Measurements from ENCODE around the gene IDE. TPM values are rescaled to one million over a fixed set of nuclear protein-coding genes. Genes with fewer than 3 reads are reported as not detected.
"Not testable (repeated sequence)": the region's sequence is repeated elsewhere in the genome, so short reads cannot be mapped to it uniquely, and the experiment has no call there.

IDE gene
- total RNA-seq, 2 experiments from 2014 or later, result 15.2 to 17.8 TPM

DNA sequence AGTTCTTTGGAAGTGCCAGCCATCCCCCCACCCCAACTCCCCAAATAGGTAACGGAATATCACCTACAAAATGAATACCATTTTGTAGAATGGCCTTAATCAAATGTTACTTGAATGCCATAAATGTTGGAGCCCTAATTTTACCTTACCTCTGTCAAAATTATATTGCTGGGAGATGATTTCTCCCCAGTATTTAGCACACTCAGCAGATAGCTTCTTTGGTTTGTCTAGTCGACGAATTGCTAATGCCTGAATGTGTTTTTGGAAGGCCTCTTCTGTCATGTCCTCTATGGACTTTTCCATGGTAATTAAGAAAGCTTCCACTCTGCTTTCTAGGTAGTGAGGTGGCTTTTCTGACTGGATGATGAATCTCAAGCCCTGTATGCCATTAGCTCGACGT is 110.3 kb downstream of the IDE start:
- ChIA-PET CTCF (interaction anchor here (1.2 kb wide), 1 partner anchor 11 kb away, joined by 3 read pairs; no protein-coding TSS in a partner anchor), POLR2A (no interaction called here)
- no peaks in the 10 kb centered on the region for H3K4me1 Mint-ChIP-seq (ENCODE audit: low read depth)
- no peaks in the 10 kb centered on the region for H3K9me3 Mint-ChIP-seq
- no peak for ATAC-seq (ENCODE audit: poor library complexity)
- H3K4me1 ChIP-seq (ENCODE audit: insufficient read depth, low read length), result no peaks in the 10 kb centered on the region
- H3K4me3 Mint-ChIP-seq, result no peak overlapping the region
- no peak for DNase-seq
- intact Hi-C loops (cut with DNase I, micrococcal nuclease), result no loop called here
- H3K9me3 ChIP-seq (ENCODE audit: control insufficient read depth in 1 of 2, insufficient read depth in 1 of 2, low read length in 2 of 2), result no peaks in the 10 kb centered on the region
- TF ChIP-seq, protein P1, sequence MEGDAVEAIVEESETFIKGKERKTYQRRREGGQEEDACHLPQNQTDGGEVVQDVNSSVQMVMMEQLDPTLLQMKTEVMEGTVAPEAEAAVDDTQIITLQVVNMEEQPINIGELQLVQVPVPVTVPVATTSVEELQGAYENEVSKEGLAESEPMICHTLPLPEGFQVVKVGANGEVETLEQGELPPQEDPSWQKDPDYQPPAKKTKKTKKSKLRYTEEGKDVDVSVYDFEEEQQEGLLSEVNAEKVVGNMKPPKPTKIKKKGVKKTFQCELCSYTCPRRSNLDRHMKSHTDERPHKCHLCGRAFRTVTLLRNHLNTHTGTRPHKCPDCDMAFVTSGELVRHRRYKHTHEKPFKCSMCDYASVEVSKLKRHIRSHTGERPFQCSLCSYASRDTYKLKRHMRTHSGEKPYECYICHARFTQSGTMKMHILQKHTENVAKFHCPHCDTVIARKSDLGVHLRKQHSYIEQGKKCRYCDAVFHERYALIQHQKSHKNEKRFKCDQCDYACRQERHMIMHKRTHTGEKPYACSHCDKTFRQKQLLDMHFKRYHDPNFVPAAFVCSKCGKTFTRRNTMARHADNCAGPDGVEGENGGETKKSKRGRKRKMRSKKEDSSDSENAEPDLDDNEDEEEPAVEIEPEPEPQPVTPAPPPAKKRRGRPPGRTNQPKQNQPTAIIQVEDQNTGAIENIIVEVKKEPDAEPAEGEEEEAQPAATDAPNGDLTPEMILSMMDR (IDR thresholded peaks at IDR 0.05), result no peak
- H3K36me3 ChIP-seq (ENCODE audit: insufficient read depth, low read length), result peaks cover 66% of the 10 kb centered on the region
- no peaks in the 10 kb centered on the region for H3K27me3 Mint-ChIP-seq
- no peak overlapping the region for H3K27ac Mint-ChIP-seq
- no peaks in the 10 kb centered on the region for H3K27me3 ChIP-seq (ENCODE audit: control insufficient read depth in 1 of 2, insufficient read depth in 2 of 2, low read length in 2 of 2)
- H3K4me3 ChIP-seq (ENCODE audit: low read length), result no peak overlapping the region
- H3K27ac ChIP-seq (ENCODE audit: low read depth in 1 of 2, low read length in 2 of 2), result no peak overlapping the region
- peaks cover 77% of the 10 kb centered on the region for H3K36me3 Mint-ChIP-seq (ENCODE audit: low read depth)

DNA sequence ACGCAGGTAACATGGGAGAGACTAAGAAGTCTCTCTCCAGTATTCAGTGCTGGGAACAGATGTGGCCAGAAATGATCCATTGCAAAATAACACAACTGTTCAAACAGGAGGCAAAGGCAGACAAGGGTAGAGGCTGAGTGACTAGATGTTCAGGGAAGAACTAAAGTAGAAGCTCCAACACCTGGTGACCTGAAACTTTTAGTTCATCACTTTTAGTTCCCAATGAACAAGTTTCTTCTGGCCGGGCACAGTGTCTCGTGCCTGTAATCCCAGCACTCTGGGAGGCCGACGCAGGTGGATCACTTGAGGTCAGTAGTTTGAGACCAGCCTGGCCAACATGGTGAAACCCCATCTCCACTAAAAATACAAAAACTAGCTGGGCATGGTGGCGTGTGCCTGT is 118.9 kb downstream of the IDE start:
- H3K9me3 Mint-ChIP-seq; H3K4me3 ChIP-seq (ENCODE audit: low read length); CTCF ChIA-PET; H3K4me1 ChIP-seq (ENCODE audit: insufficient read depth, low read length); intact Hi-C loops (cut with DNase I, micrococcal nuclease); H3K27me3 ChIP-seq (ENCODE audit: control insufficient read depth in 1 of 2, insufficient read depth in 2 of 2, low read length in 2 of 2); ATAC-seq (ENCODE audit: poor library complexity); H3K27ac Mint-ChIP-seq; H3K4me1 Mint-ChIP-seq (ENCODE audit: low read depth); POLR2A ChIA-PET; H3K27me3 Mint-ChIP-seq; DNase-seq; H3K4me3 Mint-ChIP-seq; H3K9me3 ChIP-seq (ENCODE audit: control insufficient read depth in 1 of 2, insufficient read depth in 1 of 2, low read length in 2 of 2); H3K27ac ChIP-seq (ENCODE audit: low read depth in 1 of 2, low read length in 2 of 2): not testable (repeated sequence)
- H3K36me3 ChIP-seq (ENCODE audit: insufficient read depth, low read length), result peaks cover 42% of the 10 kb centered on the region
- peaks cover 73% of the 10 kb centered on the region for H3K36me3 Mint-ChIP-seq (ENCODE audit: low read depth)

DNA sequence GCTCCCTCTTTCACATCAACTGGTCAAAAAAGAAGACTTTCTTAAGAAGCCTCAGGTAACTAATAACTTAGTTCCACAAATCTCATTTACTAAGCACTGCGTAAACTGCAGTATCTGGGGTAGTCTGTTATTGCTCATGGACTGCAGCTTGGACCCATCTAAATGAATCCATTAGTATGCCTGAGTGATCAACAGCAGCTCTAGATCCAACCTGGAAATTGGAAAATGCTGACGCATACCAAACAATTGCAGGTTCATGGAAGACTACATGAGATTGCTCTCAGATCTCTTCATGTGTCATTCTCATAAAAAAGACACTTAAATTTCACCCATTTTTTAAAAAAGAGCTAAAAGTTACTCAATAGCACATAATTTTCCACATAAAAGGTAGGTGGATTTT is 121.6 kb downstream of the IDE start:
- no peak for ATAC-seq (ENCODE audit: poor library complexity)
- H3K9me3 ChIP-seq (ENCODE audit: control insufficient read depth in 1 of 2, insufficient read depth in 1 of 2, low read length in 2 of 2), result no peaks in the 10 kb centered on the region
- no peaks in the 10 kb centered on the region for H3K27me3 Mint-ChIP-seq
- no peaks in the 10 kb centered on the region for H3K4me1 ChIP-seq (ENCODE audit: insufficient read depth, low read length)
- no peak overlapping the region for H3K27ac Mint-ChIP-seq
- H3K27me3 ChIP-seq (ENCODE audit: control insufficient read depth in 1 of 2, insufficient read depth in 2 of 2, low read length in 2 of 2), result no peaks in the 10 kb centered on the region
- H3K4me1 Mint-ChIP-seq (ENCODE audit: low read depth), result no peaks in the 10 kb centered on the region
- H3K4me3 Mint-ChIP-seq, result no peak overlapping the region
- H3K27ac ChIP-seq (ENCODE audit: low read depth in 1 of 2, low read length in 2 of 2), result no peak overlapping the region
- TF ChIP-seq, protein P1 (IDR thresholded peaks at IDR 0.05), result no peak
- H3K36me3 ChIP-seq (ENCODE audit: insufficient read depth, low read length), result peaks cover 41% of the 10 kb centered on the region
- no peak for DNase-seq
- H3K36me3 Mint-ChIP-seq (ENCODE audit: low read depth), result peaks cover 68% of the 10 kb centered on the region
- no peak overlapping the region for H3K4me3 ChIP-seq (ENCODE audit: low read length)
- no peaks in the 10 kb centered on the region for H3K9me3 Mint-ChIP-seq
- POLR2A ChIA-PET, result no interaction called here
- intact Hi-C loops (cut with DNase I, micrococcal nuclease), result no loop called here
- CTCF ChIA-PET, result interaction anchor here (1.3 kb wide), 1 partner anchor 12 kb away, joined by 3 read pairs; no protein-coding TSS in a partner anchor

DNA sequence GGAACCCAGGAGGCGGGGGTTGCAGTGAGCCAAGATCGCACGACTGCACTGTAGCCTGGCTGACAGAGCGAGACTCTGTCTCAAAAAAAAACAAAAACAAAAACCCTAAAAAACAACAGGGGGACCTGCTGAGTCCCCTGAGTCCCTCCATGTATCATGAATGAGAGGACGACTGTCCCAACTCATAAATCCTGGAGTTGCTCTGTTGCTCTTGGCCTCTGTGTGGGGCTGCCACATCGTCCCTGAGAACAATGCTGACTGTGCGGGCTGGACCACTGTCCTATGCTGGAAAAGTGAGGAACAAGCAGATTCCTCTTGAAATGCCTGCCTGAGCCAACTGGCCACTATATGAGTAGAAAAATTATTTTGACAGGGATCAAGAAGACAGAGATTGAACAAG is 122.5 kb downstream of the IDE start:
- Mint-ChIP-seq H3K27me3 (no peaks in the 10 kb centered on the region), H3K27ac (no peak overlapping the region), H3K36me3 (ENCODE audit: low read depth) (peaks cover 62% of the 10 kb centered on the region), H3K9me3 (no peaks in the 10 kb centered on the region), H3K4me3 (no peak overlapping the region), H3K4me1 (ENCODE audit: low read depth) (no peaks in the 10 kb centered on the region)
- POLR2A ChIA-PET, result no interaction called here
- Histone ChIP-seq H3K4me3 (ENCODE audit: low read length) (no peak overlapping the region), H3K4me1 (ENCODE audit: insufficient read depth, low read length) (no peaks in the 10 kb centered on the region), H3K27ac (ENCODE audit: low read depth in 1 of 2, low read length in 2 of 2) (no peak overlapping the region), H3K9me3 (ENCODE audit: control insufficient read depth in 1 of 2, insufficient read depth in 1 of 2, low read length in 2 of 2) (no peaks in the 10 kb centered on the region), H3K27me3 (ENCODE audit: control insufficient read depth in 1 of 2, insufficient read depth in 2 of 2, low read length in 2 of 2) (no peaks in the 10 kb centered on the region), H3K36me3 (ENCODE audit: insufficient read depth, low read length) (peaks cover 38% of the 10 kb centered on the region)
- CTCF ChIA-PET, result no interaction called here
- TF ChIP-seq, protein P1 (IDR thresholded peaks at IDR 0.05), result no peak
- no peak for ATAC-seq (ENCODE audit: poor library complexity)
- intact Hi-C loops (cut with DNase I, micrococcal nuclease), result no loop called here
- DNase-seq, result no peak
